HG03103 (cell line): Measurements from ENCODE around the gene GGN.
"Not testable (repeated sequence)": the region's sequence is repeated elsewhere in the genome, so short reads cannot be mapped to it uniquely, and the experiment has no call there.

ENCODE experiments used
- ATAC-seq: cut with Tn5 transposase; IDR thresholded peaks from one replicate; pipeline ENCODE4 v1.9.1; 2021; ENCODE audit warnings: low read depth; ENCODE audit not compliant: unreplicated experiment

The GGN gene

GRCh38 chr19:38412491-38412890, 24.7 kb upstream of the GGN start:
- no peak for ATAC-seq

- ATAC-seq: not testable (repeated sequence)
These were observed 24.1 kb upstream of the GGN start for GRCh38 chr19:38411898-38412297.

- ATAC-seq: no peak
These were observed 23.3 kb upstream of the GGN start for GRCh38 chr19:38411041-38411712.

- ATAC-seq: not testable (repeated sequence)
These were observed 22.6 kb upstream of the GGN start for GRCh38 chr19:38410407-38410806.

- ATAC-seq: no peak
These were observed 21.8 kb upstream of the GGN start for GRCh38 chr19:38409631-38410133.

- ATAC-seq: no peak
These were observed 17.4 kb upstream of the GGN start for GRCh38 chr19:38405276-38405675.

GRCh38 chr19:38404858-38405257, 17.0 kb upstream of the GGN start:
- ATAC-seq: no peak

- ATAC-seq: peak; percentile 71
These were observed 15.3 kb upstream of the GGN start, which contains the start of gene FAM98C for GRCh38 chr19:38402967-38403674. Gene FAM98C, plus strand, starts transcription at chr19:38403093. Its CDS starts 61 bp downstream, at chr19:38403154.

GRCh38 chr19:38402623-38402966, 14.8 kb upstream of the GGN start:
- ATAC-seq: no peak

GRCh38 chr19:38401148-38401547, 13.3 kb upstream of the GGN start:
- no peak for ATAC-seq

GRCh38 chr19:38400361-38400760, 12.5 kb upstream of the GGN start:
- ATAC-seq: no peak

- no peak for ATAC-seq
These were observed 11.7 kb upstream of the GGN start for GRCh38 chr19:38399537-38399936.

- ATAC-seq: no peak
These were observed 11.2 kb upstream of the GGN start for GRCh38 chr19:38399081-38399480.

- ATAC-seq: no peak
These were observed 7.7 kb upstream of the GGN start for GRCh38 chr19:38395381-38396114.

GRCh38 chr19:38394488-38394887, 6.7 kb upstream of the GGN start:
- ATAC-seq: no peak

- no peak for ATAC-seq
These were observed 5.0 kb upstream of the GGN start for GRCh38 chr19:38392707-38393308.

GRCh38 chr19:38391911-38392464, 4.2 kb upstream of the GGN start:
- no peak for ATAC-seq

GRCh38 chr19:38389957-38390924, 2.4 kb upstream of the GGN start:
- no peak for ATAC-seq

GRCh38 chr19:38389101-38389925, 1.5 kb upstream of the GGN start:
- ATAC-seq: no peak
